ENCODE results near the gene INSRR. TPM values are rescaled to one million over a fixed set of nuclear protein-coding genes. Genes with fewer than 3 reads are reported as not detected.

INSRR gene
- total RNA-seq, 2 donors from 2014 or later, result not detected

DNA sequence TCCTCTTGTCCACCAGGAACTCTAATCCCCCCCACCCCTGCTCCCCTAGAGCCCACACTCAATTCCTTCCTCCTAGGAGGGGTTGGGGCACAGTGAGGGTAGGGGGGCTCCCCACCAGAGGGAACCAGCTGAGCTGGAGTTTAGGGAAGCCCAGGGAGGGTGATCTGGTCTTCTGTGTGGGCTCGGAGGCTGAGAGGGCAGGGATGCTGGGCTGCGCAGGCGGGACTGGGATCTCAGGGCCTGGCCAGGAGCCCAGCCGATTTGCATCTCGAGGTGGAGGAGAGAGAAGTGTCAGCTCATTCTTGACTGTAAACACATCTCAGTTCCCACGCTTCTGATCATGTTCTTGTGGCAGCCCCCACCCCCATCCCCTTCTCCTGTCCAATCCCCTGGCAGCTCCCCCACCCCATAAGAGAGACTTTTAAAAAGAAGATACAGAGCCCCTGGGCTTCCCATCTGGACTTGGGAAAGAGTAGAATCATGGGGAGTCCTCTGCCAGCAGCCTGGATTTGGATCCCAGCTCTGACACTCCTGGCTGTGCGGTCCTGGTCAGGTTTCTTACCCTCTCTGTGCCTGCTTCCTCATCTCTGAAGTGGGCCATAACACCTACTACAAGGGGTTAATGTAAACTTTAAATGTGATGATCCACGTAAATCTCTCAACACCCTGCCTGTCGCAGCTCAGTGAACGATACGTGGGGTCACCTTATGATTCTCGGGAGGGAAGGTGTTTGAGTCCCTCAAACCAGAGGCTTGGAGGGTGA, 41.2 kb upstream of the INSRR start:
- Histone ChIP-seq H3K9me3 (no peaks in the 10 kb centered on the region), H3K27me3 (no peaks in the 10 kb centered on the region), H3K4me3 (no peak overlapping the region), H3K9ac (ENCODE audit: low read depth in 2 of 2, low read length in 2 of 2) (no peak overlapping the region), H3K4me1 (no peaks in the 10 kb centered on the region), H3K36me3 (no peaks in the 10 kb centered on the region), H3K27ac (no peak overlapping the region)
- intact Hi-C loops (cut with DNase I), result no loop called here
- TF ChIP-seq, protein P1, sequence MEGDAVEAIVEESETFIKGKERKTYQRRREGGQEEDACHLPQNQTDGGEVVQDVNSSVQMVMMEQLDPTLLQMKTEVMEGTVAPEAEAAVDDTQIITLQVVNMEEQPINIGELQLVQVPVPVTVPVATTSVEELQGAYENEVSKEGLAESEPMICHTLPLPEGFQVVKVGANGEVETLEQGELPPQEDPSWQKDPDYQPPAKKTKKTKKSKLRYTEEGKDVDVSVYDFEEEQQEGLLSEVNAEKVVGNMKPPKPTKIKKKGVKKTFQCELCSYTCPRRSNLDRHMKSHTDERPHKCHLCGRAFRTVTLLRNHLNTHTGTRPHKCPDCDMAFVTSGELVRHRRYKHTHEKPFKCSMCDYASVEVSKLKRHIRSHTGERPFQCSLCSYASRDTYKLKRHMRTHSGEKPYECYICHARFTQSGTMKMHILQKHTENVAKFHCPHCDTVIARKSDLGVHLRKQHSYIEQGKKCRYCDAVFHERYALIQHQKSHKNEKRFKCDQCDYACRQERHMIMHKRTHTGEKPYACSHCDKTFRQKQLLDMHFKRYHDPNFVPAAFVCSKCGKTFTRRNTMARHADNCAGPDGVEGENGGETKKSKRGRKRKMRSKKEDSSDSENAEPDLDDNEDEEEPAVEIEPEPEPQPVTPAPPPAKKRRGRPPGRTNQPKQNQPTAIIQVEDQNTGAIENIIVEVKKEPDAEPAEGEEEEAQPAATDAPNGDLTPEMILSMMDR (IDR thresholded peaks at IDR 0.05), result no peak
- DNase-seq, result no peak

DNA sequence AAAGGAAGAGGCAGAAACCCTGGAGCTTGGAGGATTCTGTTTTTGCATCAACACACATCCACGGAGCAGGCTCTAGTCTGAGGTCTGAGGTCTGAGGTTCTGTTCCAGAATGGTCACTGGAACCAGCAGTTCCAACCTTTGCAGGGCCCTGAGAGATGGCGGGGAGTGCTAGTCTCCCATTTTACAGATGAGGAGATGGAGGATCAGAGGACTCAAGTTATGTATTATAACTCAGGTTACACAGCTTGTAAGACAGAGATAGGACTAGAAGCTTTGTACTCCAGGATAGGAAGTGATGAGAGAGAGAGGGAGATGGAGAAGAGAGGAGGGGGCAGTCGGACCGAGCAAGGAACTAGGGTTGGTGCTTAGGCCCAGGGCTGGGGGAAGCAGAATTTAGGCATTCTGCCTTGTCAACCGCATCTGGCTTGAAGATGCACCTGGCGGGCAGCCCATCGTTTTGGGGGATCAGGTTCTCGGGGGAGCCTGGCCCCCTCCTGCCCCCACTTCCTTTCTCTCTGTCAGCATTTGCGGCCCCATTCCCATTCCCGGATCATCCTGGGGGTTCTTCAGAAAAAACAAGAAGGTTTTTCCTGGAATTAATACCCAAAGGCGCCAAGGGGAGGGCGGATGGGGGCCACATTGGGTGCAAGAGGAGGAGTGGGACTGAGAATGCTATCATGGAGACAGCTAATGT, 40.2 kb upstream of the INSRR start:
- H3K27me3 ChIP-seq, result no peaks in the 10 kb centered on the region
- no peak overlapping the region for H3K9ac ChIP-seq (ENCODE audit: low read depth in 2 of 2, low read length in 2 of 2)
- DNase-seq, result no peak
- intact Hi-C loops (cut with DNase I), result no loop called here
- TF ChIP-seq, protein P1 (IDR thresholded peaks at IDR 0.05), result no peak
- H3K4me3 ChIP-seq, result no peak overlapping the region
- no peak overlapping the region for H3K27ac ChIP-seq
- H3K4me1 ChIP-seq, result no peaks in the 10 kb centered on the region
- no peaks in the 10 kb centered on the region for H3K36me3 ChIP-seq
- H3K9me3 ChIP-seq, result no peaks in the 10 kb centered on the region

DNA sequence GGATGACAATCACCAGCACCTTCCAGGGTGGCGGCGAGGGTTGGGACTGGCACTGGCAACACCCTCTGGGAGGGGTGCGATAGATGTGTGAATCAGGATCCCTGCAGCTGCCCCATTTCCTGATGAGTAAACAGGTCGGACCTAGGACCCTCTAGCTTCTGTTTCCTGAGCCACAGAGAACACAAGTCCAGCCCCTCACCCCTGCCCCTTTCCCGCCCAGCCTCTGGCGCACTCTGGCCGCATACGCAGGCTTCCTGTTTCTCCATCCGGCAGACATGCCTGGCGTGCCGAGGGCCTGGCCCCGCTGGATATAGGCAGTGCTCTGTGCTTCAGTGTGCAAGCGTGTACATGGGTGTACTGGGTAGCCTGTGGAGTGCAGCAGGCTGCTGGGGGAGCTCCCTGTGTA, 39.2 kb upstream of the INSRR start:
- Histone ChIP-seq H3K9me3 (no peaks in the 10 kb centered on the region), H3K9ac (ENCODE audit: low read depth in 2 of 2, low read length in 2 of 2) (no peak overlapping the region), H3K27me3 (peaks cover 6% of the 10 kb centered on the region), H3K27ac (no peak overlapping the region), H3K4me3 (no peak overlapping the region), H3K36me3 (no peaks in the 10 kb centered on the region), H3K4me1 (no peaks in the 10 kb centered on the region)
- intact Hi-C loops (cut with DNase I), result no loop called here
- DNase-seq, result no peak
- TF ChIP-seq, protein P1 (IDR thresholded peaks at IDR 0.05), result no peak

DNA sequence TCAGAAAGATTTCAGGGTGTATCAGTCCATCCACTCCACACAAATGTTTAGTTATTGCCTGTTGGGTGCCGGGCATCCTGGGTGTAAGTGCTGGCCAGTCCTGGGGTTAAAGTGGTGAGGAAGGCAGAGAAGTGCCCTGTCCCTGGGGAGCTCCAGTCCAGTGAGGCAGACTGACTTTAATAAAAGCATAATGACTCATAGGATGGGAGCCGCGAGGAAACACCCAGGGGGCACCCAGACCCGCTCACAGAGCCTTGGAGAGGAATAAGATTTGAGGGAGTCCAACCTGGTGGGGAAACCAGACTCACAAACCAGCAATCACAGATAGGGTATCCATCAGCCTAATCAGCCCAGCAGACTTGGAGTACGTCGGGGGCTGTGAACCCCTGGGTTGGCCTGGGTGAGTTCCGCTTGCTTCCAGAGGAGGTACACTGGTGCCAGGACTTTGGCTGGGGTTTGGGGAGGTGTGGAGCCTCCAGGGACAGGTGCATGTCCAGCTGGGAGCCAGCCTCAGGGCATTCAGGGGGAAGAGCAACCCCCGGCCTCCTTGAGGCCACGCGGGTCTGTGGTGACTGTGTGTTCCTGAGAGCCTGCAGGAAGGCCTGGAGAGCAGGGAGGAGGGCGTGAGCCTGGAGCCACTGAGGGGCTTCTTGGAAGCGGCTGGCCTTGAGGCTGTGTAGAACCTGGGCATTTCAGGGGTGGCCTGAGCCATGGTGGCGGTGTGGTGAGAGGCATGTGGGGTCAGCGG, 38.3 kb upstream of the INSRR start:
- Histone ChIP-seq H3K4me1 (no peaks in the 10 kb centered on the region), H3K27ac (no peak overlapping the region), H3K9ac (ENCODE audit: low read depth in 2 of 2, low read length in 2 of 2) (no peak overlapping the region), H3K36me3 (no peaks in the 10 kb centered on the region), H3K27me3 (peaks cover 10% of the 10 kb centered on the region), H3K9me3 (no peaks in the 10 kb centered on the region), H3K4me3 (no peak overlapping the region)
- TF ChIP-seq, protein P1 (IDR thresholded peaks at IDR 0.05), result no peak
- intact Hi-C loops (cut with DNase I), result no loop called here
- no peak for DNase-seq

DNA sequence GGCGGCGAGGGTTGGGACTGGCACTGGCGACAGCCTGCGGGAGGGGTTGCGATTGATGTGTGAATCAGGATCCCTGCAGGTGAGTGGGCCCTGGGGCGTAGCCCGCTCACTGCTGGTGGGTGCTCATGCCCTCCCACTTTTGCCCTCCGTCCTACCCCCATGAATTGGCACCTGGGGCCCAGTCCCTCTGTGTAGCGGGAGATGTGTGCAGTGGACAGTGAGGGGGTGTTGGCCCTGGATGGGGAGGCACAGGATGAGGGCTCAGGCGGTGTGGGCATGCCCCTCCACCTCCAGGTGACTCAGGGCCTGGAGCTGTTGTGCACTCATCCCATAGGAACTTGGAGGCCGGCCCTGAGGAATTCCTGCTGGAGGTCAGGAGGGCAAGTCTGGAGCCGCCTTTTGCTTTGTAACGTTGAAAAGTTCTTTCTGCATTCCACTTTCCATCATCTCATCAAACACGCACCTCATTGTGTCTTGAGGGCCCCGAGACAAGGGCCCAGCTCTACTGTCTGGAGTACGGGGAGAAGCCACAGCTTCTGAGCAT, 37.6 kb upstream of the INSRR start:
- DNase-seq, result no peak
- Histone ChIP-seq H3K9ac (ENCODE audit: low read depth in 2 of 2, low read length in 2 of 2) (peak overlapping the region in 1 of 2 donors; percentile 9), H3K4me1 (no peaks in the 10 kb centered on the region)

More for the DNA sequence above, 37.6 kb upstream of the INSRR start:
- H3K27ac ChIP-seq, result no peak overlapping the region
- H3K4me3 ChIP-seq, result no peak overlapping the region
- TF ChIP-seq, protein P1 (IDR thresholded peaks at IDR 0.05), result no peak
- H3K27me3 ChIP-seq, result peaks cover 15% of the 10 kb centered on the region
- H3K9me3 ChIP-seq, result no peaks in the 10 kb centered on the region
- intact Hi-C loops (cut with DNase I), result no loop called here
- H3K36me3 ChIP-seq, result no peaks in the 10 kb centered on the region
